ENCODE results near the gene COL6A1. TPM values are rescaled to one million over a fixed set of nuclear protein-coding genes. Genes with fewer than 3 reads are reported as not detected.

The COL6A1 gene
- total and polyA plus RNA-seq, 2 of the 13 experiments (the other 11 are each of a cell fraction or from before 2014, with no cell fraction given): 3.1 to 4.8 TPM

- TF ChIP-seq, protein P1, sequence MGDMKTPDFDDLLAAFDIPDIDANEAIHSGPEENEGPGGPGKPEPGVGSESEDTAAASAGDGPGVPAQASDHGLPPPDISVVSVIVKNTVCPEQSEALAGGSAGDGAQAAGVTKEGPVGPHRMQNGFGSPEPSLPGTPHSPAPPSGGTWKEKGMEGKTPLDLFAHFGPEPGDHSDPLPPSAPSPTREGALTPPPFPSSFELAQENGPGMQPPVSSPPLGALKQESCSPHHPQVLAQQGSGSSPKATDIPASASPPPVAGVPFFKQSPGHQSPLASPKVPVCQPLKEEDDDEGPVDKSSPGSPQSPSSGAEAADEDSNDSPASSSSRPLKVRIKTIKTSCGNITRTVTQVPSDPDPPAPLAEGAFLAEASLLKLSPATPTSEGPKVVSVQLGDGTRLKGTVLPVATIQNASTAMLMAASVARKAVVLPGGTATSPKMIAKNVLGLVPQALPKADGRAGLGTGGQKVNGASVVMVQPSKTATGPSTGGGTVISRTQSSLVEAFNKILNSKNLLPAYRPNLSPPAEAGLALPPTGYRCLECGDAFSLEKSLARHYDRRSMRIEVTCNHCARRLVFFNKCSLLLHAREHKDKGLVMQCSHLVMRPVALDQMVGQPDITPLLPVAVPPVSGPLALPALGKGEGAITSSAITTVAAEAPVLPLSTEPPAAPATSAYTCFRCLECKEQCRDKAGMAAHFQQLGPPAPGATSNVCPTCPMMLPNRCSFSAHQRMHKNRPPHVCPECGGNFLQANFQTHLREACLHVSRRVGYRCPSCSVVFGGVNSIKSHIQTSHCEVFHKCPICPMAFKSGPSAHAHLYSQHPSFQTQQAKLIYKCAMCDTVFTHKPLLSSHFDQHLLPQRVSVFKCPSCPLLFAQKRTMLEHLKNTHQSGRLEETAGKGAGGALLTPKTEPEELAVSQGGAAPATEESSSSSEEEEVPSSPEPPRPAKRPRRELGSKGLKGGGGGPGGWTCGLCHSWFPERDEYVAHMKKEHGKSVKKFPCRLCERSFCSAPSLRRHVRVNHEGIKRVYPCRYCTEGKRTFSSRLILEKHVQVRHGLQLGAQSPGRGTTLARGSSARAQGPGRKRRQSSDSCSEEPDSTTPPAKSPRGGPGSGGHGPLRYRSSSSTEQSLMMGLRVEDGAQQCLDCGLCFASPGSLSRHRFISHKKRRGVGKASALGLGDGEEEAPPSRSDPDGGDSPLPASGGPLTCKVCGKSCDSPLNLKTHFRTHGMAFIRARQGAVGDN (CRISPR knock-in tag; IDR thresholded peaks at IDR 0.05): 0 out of 2 replicates have a peak, but pooled peaks have one; percentile 21
- TF ChIP-seq FOXP4 (CRISPR knock-in tag; IDR thresholded peaks at IDR 0.05): peak; percentile 89
- TF ChIP-seq MATR3 (CRISPR knock-in tag; IDR thresholded peaks at IDR 0.05): no peak
- no peak for TF ChIP-seq FOSL2 (CRISPR knock-in tag; IDR thresholded peaks at IDR 0.05)
- peak; percentile 67 for TF ChIP-seq GATAD2A (CRISPR knock-in tag; IDR thresholded peaks at IDR 0.05)
- TF ChIP-seq, protein P2, sequence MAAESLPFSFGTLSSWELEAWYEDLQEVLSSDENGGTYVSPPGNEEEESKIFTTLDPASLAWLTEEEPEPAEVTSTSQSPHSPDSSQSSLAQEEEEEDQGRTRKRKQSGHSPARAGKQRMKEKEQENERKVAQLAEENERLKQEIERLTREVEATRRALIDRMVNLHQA (CRISPR knock-in tag; IDR thresholded peaks at IDR 0.05): no peak
- TF ChIP-seq NKX3-1 (CRISPR knock-in tag; IDR thresholded peaks at IDR 0.05): no peak
- peak; percentile 34 for TF ChIP-seq HNF4A (CRISPR knock-in tag; IDR thresholded peaks at IDR 0.05)
- 0 out of 2 replicates have a peak, but pooled peaks have one; percentile 38 for TF ChIP-seq RFXAP (CRISPR knock-in tag; IDR thresholded peaks at IDR 0.05; ENCODE audit: borderline replicate concordance)
- peak; percentile 37; the same call in 1 of the 2 replicates for TF ChIP-seq ISL2 (CRISPR knock-in tag; IDR thresholded peaks at IDR 0.05)
- TF ChIP-seq CBX1 (IDR thresholded peaks at IDR 0.05; ENCODE audit: low read depth): peak; percentile 42
- TF ChIP-seq ZNF503 (CRISPR knock-in tag; IDR thresholded peaks at IDR 0.05): no peak
- TF ChIP-seq, protein P3, sequence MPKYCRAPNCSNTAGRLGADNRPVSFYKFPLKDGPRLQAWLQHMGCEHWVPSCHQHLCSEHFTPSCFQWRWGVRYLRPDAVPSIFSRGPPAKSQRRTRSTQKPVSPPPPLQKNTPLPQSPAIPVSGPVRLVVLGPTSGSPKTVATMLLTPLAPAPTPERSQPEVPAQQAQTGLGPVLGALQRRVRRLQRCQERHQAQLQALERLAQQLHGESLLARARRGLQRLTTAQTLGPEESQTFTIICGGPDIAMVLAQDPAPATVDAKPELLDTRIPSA (CRISPR knock-in tag; IDR thresholded peaks at IDR 0.05; ENCODE audit: borderline replicate concordance): no peak
- TF ChIP-seq, protein P4, sequence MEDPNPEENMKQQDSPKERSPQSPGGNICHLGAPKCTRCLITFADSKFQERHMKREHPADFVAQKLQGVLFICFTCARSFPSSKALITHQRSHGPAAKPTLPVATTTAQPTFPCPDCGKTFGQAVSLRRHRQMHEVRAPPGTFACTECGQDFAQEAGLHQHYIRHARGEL (CRISPR knock-in tag; IDR thresholded peaks at IDR 0.05): no peak
- no peak for TF ChIP-seq HNRNPUL1 (IDR thresholded peaks at IDR 0.05; ENCODE audit: low read depth, low read length)
- TF ChIP-seq ZNF672 (CRISPR knock-in tag; IDR thresholded peaks at IDR 0.05): no peak
- peak; percentile 70; the same call in 1 of the 2 replicates for TF ChIP-seq ZSCAN20 (CRISPR knock-in tag; IDR thresholded peaks at IDR 0.05; ENCODE audit: borderline replicate concordance)
- TF ChIP-seq POGZ (CRISPR knock-in tag; IDR thresholded peaks at IDR 0.05): 0 out of 2 replicates have a peak, but pooled peaks have one; percentile 17
Measured at GRCh38 chr21:46033410-46034400, 52.1 kb downstream of the COL6A1 start (continued).

Measured in HepG2 (cell line).